Karpas-422 (cell line): ENCODE measurements around the gene ATP6AP1. TPM values are rescaled to one million over a fixed set of nuclear protein-coding genes. Genes with fewer than 3 reads are reported as not detected.
"Not testable (repeated sequence)": the region's sequence is repeated elsewhere in the genome, so short reads cannot be mapped to it uniquely, and the experiment has no call there.

ENCODE experiments used
- DNase-seq: peaks from one replicate; pipeline ENCODE4 v3.0.0-alpha.2; 2015
- H2AFZ ChIP-seq: fragments of 200-600 bp; sonication (generic); 2 replicates; pipeline ENCODE4 v1.6.1; 2014; ENCODE audit warnings: antibody characterized with exemption, low read length, mixed read lengths
- H3K27ac ChIP-seq: fragments of 200-600 bp; sonication (generic); 2 replicates; pipeline ENCODE4 v1.5.1; 2014; ENCODE audit warnings: mild to moderate bottlenecking, low read length, moderate library complexity
- H3K27me3 ChIP-seq: fragments of 200-600 bp; sonication (generic); 2 replicates; pipeline ENCODE4 v1.6.1; 2014; ENCODE audit warnings: low read length, mixed read lengths
- H3K36me3 ChIP-seq: fragments of 200-600 bp; sonication (generic); 2 replicates; pipeline ENCODE4 v1.6.1; 2014; ENCODE audit warnings: low read length, mixed read lengths; ENCODE audit not compliant: insufficient read depth
- H3K4me1 ChIP-seq: fragments of 200-600 bp; sonication (generic); 2 replicates; pipeline ENCODE4 v1.6.1; 2014; ENCODE audit warnings: mild to moderate bottlenecking, low read length, mixed read lengths
- H3K4me2 ChIP-seq: fragments of 200-600 bp; sonication (generic); 2 replicates; pipeline ENCODE4 v1.6.1; 2014; ENCODE audit warnings: low read length, low read depth, mild to moderate bottlenecking; ENCODE audit not compliant: poor library complexity, severe bottlenecking
- H3K4me3 ChIP-seq: fragments of 200-600 bp; sonication (generic); 2 replicates; pipeline ENCODE4 v1.5.1; 2014; ENCODE audit warnings: mild to moderate bottlenecking, antibody characterized with exemption, low read length, mixed read lengths
- H3K79me2 ChIP-seq: fragments of 200-600 bp; sonication (generic); 2 replicates; pipeline ENCODE4 v1.6.1; 2014; ENCODE audit warnings: mild to moderate bottlenecking, low read length, mixed read lengths
- H3K9ac ChIP-seq: fragments of 200-600 bp; sonication (generic); 2 replicates; pipeline ENCODE4 v1.6.0; 2014; ENCODE audit warnings: low read length
- H3K9me2 ChIP-seq: fragments of 200-600 bp; sonication (generic), shearing (Covaris generic); replicated peaks from 2 replicates; pipeline ENCODE4 v1.6.0; 2014; ENCODE audit warnings: mild to moderate bottlenecking, low read length, moderate library complexity; ENCODE audit not compliant: insufficient read depth
- H3K9me3 ChIP-seq: fragments of 300-700, 200-600 bp; sonication (generic); 2 replicates; pipeline ENCODE4 v1.6.1; 2014; ENCODE audit warnings: low read length, mixed read lengths
- H4K20me1 ChIP-seq: fragments of 200-600 bp; sonication (generic); 2 replicates; pipeline ENCODE4 v1.6.1; 2014; ENCODE audit warnings: mild to moderate bottlenecking, antibody characterized with exemption, low read length, low read depth; ENCODE audit not compliant: insufficient read depth
- total RNA-seq: library from RNA; depleted of rRNA; stranded (reverse); fragments of >200 nt; shearing (Covaris generic); gene quantifications from 2 replicates; pipeline ENCODE4 v1.2.3, GENCODE V29; 2014; ENCODE audit warnings: low replicate concordance

Gene ATP6AP1
- total RNA-seq, 1 experiment from 2014 or later: 40.0 TPM

GRCh38 chrX:154383359-154384283 is 44.9 kb upstream of the ATP6AP1 start:
- H3K9me2 ChIP-seq: no peaks in the 10 kb centered on the region
- H3K27ac ChIP-seq: no peak overlapping the region
- H3K9ac ChIP-seq: no peak overlapping the region
- H3K4me2 ChIP-seq: no peak overlapping the region
- no peaks in the 10 kb centered on the region for H3K9me3 ChIP-seq
- peaks cover 11% of the 10 kb centered on the region for H3K79me2 ChIP-seq
- DNase-seq: no peak
- H4K20me1 ChIP-seq: no peaks in the 10 kb centered on the region
- H2AFZ ChIP-seq: no peak overlapping the region
- no peak overlapping the region for H3K4me3 ChIP-seq
- no peaks in the 10 kb centered on the region for H3K36me3 ChIP-seq
- H3K27me3 ChIP-seq: no peaks in the 10 kb centered on the region
- peaks cover 11% of the 10 kb centered on the region for H3K4me1 ChIP-seq

- no peak overlapping the region for H3K27ac ChIP-seq
- H3K9me2 ChIP-seq: no peaks in the 10 kb centered on the region
- no peak overlapping the region for H3K4me3 ChIP-seq
- H3K9ac ChIP-seq: 0 out of 2 replicates have a peak overlapping the region, but pooled peaks have one; percentile 17
- H4K20me1 ChIP-seq: no peaks in the 10 kb centered on the region
- no peaks in the 10 kb centered on the region for H3K27me3 ChIP-seq
- H2AFZ ChIP-seq: no peak overlapping the region
- no peak overlapping the region for H3K4me2 ChIP-seq
- H3K9me3 ChIP-seq: no peaks in the 10 kb centered on the region
- no peak for DNase-seq
- H3K36me3 ChIP-seq: no peaks in the 10 kb centered on the region
- H3K4me1 ChIP-seq: peaks cover 11% of the 10 kb centered on the region
- peaks cover 10% of the 10 kb centered on the region for H3K79me2 ChIP-seq
Measured at GRCh38 chrX:154384284-154384892, 44.1 kb upstream of the ATP6AP1 start.

- H4K20me1 ChIP-seq, H3K9me3 ChIP-seq, H2AFZ ChIP-seq, H3K79me2 ChIP-seq, H3K27ac ChIP-seq, DNase-seq, H3K4me3 ChIP-seq, H3K36me3 ChIP-seq, H3K27me3 ChIP-seq, H3K9ac ChIP-seq, H3K4me1 ChIP-seq, H3K4me2 ChIP-seq, H3K9me2 ChIP-seq: not testable (repeated sequence)
Measured at GRCh38 chrX:154388094-154388493, 40.4 kb upstream of the ATP6AP1 start.

GRCh38 chrX:154388649-154389048 is 39.8 kb upstream of the ATP6AP1 start:
- H2AFZ ChIP-seq, H3K79me2 ChIP-seq, H4K20me1 ChIP-seq, H3K9ac ChIP-seq, H3K27me3 ChIP-seq, H3K27ac ChIP-seq, H3K4me3 ChIP-seq, H3K4me2 ChIP-seq, H3K36me3 ChIP-seq, H3K4me1 ChIP-seq, DNase-seq, H3K9me2 ChIP-seq, H3K9me3 ChIP-seq: not testable (repeated sequence)

GRCh38 chrX:154389812-154390747 is 38.4 kb upstream of the ATP6AP1 start:
- H3K27ac ChIP-seq, H2AFZ ChIP-seq, H3K4me1 ChIP-seq, H3K79me2 ChIP-seq, H3K9me3 ChIP-seq, H3K36me3 ChIP-seq, H3K9ac ChIP-seq, DNase-seq, H4K20me1 ChIP-seq, H3K4me3 ChIP-seq, H3K9me2 ChIP-seq, H3K27me3 ChIP-seq, H3K4me2 ChIP-seq: not testable (repeated sequence)

- H4K20me1 ChIP-seq, DNase-seq, H3K4me2 ChIP-seq, H3K27ac ChIP-seq, H3K9ac ChIP-seq, H3K9me3 ChIP-seq, H2AFZ ChIP-seq, H3K27me3 ChIP-seq, H3K4me3 ChIP-seq, H3K9me2 ChIP-seq: not testable (repeated sequence)
- H3K4me1 ChIP-seq: peaks cover 15% of the 10 kb centered on the region
- peaks cover 14% of the 10 kb centered on the region; the same call in 1 of the 2 replicates for H3K79me2 ChIP-seq
- H3K36me3 ChIP-seq: peaks cover 15% of the 10 kb centered on the region
Measured at GRCh38 chrX:154396363-154396762, 32.1 kb upstream of the ATP6AP1 start.

- Histone ChIP-seq H3K4me2 (peak overlapping the region; percentile 78), H3K9me3 (no peaks in the 10 kb centered on the region), H3K4me1 (peaks cover 15% of the 10 kb centered on the region), H3K4me3 (peak overlapping the region; percentile 82), H3K27ac (peak overlapping the region; percentile 94), H3K27me3 (no peaks in the 10 kb centered on the region), H3K79me2 (peaks cover 14% of the 10 kb centered on the region; the same call in 1 of the 2 replicates), H3K9me2 (no peaks in the 10 kb centered on the region), H2AFZ (no peak overlapping the region), H4K20me1 (no peaks in the 10 kb centered on the region), H3K36me3 (peaks cover 15% of the 10 kb centered on the region), H3K9ac (peak overlapping the region; percentile 96)
- DNase-seq: peak; percentile 86
Measured at GRCh38 chrX:154396973-154397887, 31.2 kb upstream of the ATP6AP1 start.
